RWPE2 (cell line): Measurements from ENCODE around the gene ATG2B.

Experiments used
- ATAC-seq: fragments of 200-7000 bp; cut with Tn5 transposase; 3 replicates; pipeline ENCODE4 v1.9.1; 2021; ENCODE audit warnings: low read depth
- DNase-seq: peaks from one replicate; pipeline ENCODE4 v3.0.0-alpha.2; 2020; ENCODE audit warnings: low spot score
- H3K27ac ChIP-seq: fragments of 450-650 bp; 2 replicates; pipeline ENCODE4 v1.5.1; 2017; ENCODE audit warnings: mild to moderate bottlenecking; ENCODE audit not compliant: poor library complexity, severe bottlenecking
- H3K27me3 ChIP-seq: fragments of 250-450 bp; sonication (Bioruptor Pico); 2 replicates; pipeline ENCODE4 v1.5.1; 2021; ENCODE audit warnings: mild to moderate bottlenecking, moderate library complexity; ENCODE audit not compliant: insufficient read depth, poor library complexity, severe bottlenecking
- H3K36me3 ChIP-seq: fragments of 250-450 bp; sonication (Bioruptor Pico); 2 replicates; pipeline ENCODE4 v1.5.1; 2020; ENCODE audit warnings: low read depth, mild to moderate bottlenecking, moderate library complexity
- H3K4me1 ChIP-seq: fragments of 250-450 bp; sonication (Bioruptor Pico); 2 replicates; pipeline ENCODE4 v1.5.1; 2021; ENCODE audit warnings: mild to moderate bottlenecking, moderate library complexity; ENCODE audit not compliant: insufficient read depth, poor library complexity, severe bottlenecking
- H3K4me3 ChIP-seq: fragments of 250-450 bp; sonication (Bioruptor Pico); 2 replicates; pipeline ENCODE4 v1.5.1; 2021; ENCODE audit warnings: mild to moderate bottlenecking, moderate library complexity; ENCODE audit not compliant: severe bottlenecking
- H3K9me3 ChIP-seq: fragments of 250-450 bp; sonication (Bioruptor Pico); 2 replicates; pipeline ENCODE4 v1.5.1; 2021; ENCODE audit warnings: mild to moderate bottlenecking, moderate library complexity; ENCODE audit not compliant: severe bottlenecking
- TF ChIP-seq, protein P1 (sequence below): fragments of 450-650 bp; IDR thresholded peaks from one replicate; pipeline ENCODE4 v1.5.1; 2017; ENCODE audit warnings: mild to moderate bottlenecking, moderate library complexity; ENCODE audit not compliant: poor library complexity, severe bottlenecking

The ATG2B gene

DNA sequence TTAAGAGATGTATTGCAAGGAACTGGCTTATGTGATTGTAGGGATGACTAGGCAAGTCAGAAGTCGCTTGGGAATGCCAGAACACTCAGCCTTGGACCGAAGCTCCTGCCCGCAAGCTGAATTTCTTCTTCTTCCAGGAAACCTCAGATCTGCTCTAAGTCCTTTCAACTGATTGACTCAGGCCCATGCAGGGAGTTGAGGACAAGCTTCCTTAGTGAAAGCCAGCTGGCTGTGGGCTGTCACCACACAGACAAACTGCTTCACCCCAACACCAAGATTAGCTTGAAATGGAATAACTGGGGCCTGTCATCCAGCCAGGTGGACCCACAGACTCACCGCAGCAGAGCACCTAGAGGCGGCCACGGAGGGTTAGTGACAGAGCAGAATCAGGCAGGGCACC lies 133.8 kb downstream of the ATG2B start:
- H3K4me1 ChIP-seq, result peaks cover 25% of the 10 kb centered on the region
- H3K36me3 ChIP-seq, result no peaks in the 10 kb centered on the region
- no peaks in the 10 kb centered on the region for H3K9me3 ChIP-seq
- DNase-seq (no peak), ATAC-seq (no peak)
- TF ChIP-seq, protein P1, sequence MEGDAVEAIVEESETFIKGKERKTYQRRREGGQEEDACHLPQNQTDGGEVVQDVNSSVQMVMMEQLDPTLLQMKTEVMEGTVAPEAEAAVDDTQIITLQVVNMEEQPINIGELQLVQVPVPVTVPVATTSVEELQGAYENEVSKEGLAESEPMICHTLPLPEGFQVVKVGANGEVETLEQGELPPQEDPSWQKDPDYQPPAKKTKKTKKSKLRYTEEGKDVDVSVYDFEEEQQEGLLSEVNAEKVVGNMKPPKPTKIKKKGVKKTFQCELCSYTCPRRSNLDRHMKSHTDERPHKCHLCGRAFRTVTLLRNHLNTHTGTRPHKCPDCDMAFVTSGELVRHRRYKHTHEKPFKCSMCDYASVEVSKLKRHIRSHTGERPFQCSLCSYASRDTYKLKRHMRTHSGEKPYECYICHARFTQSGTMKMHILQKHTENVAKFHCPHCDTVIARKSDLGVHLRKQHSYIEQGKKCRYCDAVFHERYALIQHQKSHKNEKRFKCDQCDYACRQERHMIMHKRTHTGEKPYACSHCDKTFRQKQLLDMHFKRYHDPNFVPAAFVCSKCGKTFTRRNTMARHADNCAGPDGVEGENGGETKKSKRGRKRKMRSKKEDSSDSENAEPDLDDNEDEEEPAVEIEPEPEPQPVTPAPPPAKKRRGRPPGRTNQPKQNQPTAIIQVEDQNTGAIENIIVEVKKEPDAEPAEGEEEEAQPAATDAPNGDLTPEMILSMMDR, result no peak
- H3K27me3 ChIP-seq, result no peaks in the 10 kb centered on the region
- no peak overlapping the region for H3K4me3 ChIP-seq
- H3K27ac ChIP-seq, result no peak overlapping the region
